Heart left ventricle (tissue), 13 donors: Measurements from ENCODE around the gene SLC26A11.

Experiments
- CTCF ChIP-seq, 12 donors: fragments of 200-600 bp; sonication (generic) in 4 of 12; IDR thresholded peaks; one replicate each; pipeline versions ENCODE4 v1.5.0 to v1.8.0; 2018 to 2022; ENCODE audit warnings: antibody characterized with exemption in 12 of 12, mild to moderate bottlenecking in 5 of 12
- POLR2A ChIP-seq, 2 donors: fragments of 450-650 bp; IDR thresholded peaks; one replicate each; pipeline ENCODE4 v1.6.1; 2017; ENCODE audit warnings: antibody characterized with exemption in 2 of 2, mild to moderate bottlenecking in 2 of 2, moderate library complexity in 2 of 2
- donor health status: ischemic (EF 13 %, LVEDD 7.1; RV severe dilation, severe dysfunction).
- donor health status: DM: no; HTN: yes; CAD: no.
- donor health status: DM: no; HTN: no; CAD: no.
- donor health status: ischemic (EF 25% LVEDD 6.9; RV normal size, moderate dysfunction).
- donor health status: ischemic (EF 25% LVEDD 5.7; RV mildly dilated, moderate dysfunction).
- donor health status: ischemic (EF 35%, LVEDD 5.7; RV mildly dilated, moderate dysfunction).
- donor health status: nonischemic (EF 11% LVEDD 7.7; RV severe dilation, severe dysfunction).
- donor health status: DM: yes; HTN: yes; CAD: no.
- donor health status: PGD.
- donor health status: ischemic (EF 29% LVEDD 5.4; RV normal size, mild dysfunction).
- donor health status: nonischemic (EF 23%, LVEDD 6.1; RV moderate dilation, normal function).

GRCh38 chr17:80287806-80288567 lies 67.8 kb downstream of the SLC26A11 start:
- TF ChIP-seq CTCF (IDR thresholded peaks at IDR 0.05) (no peak), POLR2A (IDR thresholded peaks at IDR 0.05) (no peak)
